A549 (cell line): Measurements from ENCODE around the gene MGAT5.

Source experiments
- EHMT2 ChIP-seq: fragments of 200-600 bp; sonication (generic); IDR thresholded peaks from 2 replicates; pipeline ENCODE4 v1.6.1; 2016; ENCODE audit warnings: antibody characterized with exemption, low read depth, mild to moderate bottlenecking, moderate library complexity
- EP300 ChIP-seq, 2 experiments: fragments of >200 bp; sonication (Bioruptor Twin); formaldehyde crosslinking; IDR thresholded peaks; 2 replicates in 1 of 2; 3 replicates in 1 of 2; pipeline ENCODE4 v1.6.1; 2016 to 2017
- SMC3 ChIP-seq: fragments of >200 bp; sonication (Bioruptor Twin); formaldehyde crosslinking; IDR thresholded peaks from 3 replicates; pipeline ENCODE4 v1.6.1; 2018; ENCODE audit warnings: inconsistent platforms
- TF ChIP-seq, protein P1 (sequence below): fragments of >200 bp; sonication (Bioruptor Twin); formaldehyde crosslinking; IDR thresholded peaks from 3 replicates; pipeline ENCODE4 v1.5.1; 2016

DNA sequence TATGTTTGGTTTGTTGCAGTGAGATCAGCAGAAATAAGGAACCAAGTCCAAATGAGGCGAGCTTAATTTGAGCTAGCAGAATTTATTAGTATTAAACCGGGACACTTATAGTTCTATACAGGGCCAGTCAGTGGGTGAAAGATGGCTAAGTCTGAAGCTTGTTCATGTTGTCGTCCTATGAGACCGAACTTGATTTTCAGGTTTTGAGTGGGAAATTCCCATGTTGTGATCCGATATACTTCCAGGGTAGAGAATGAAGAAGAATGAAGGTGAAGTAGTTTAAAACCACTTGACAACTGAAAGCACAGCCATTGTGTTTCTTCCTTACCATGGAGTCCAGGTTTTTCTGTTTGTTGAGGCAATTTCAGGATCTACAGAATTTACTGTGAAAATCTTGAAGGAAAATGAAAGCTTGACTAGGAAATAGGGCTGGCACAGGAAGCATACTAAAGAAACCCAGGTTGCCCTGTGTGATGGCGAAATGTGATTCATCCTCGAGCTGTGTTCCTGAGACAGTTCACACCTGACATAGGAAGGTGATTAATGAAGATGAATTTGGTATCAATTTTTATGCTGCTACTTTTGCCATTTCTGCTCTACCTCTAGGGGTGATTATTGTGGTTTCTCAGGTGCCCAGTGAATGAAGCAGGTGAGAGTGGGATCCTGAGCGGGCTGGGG is 37.6 kb upstream of the MGAT5 start:
- TF ChIP-seq, protein P1, sequence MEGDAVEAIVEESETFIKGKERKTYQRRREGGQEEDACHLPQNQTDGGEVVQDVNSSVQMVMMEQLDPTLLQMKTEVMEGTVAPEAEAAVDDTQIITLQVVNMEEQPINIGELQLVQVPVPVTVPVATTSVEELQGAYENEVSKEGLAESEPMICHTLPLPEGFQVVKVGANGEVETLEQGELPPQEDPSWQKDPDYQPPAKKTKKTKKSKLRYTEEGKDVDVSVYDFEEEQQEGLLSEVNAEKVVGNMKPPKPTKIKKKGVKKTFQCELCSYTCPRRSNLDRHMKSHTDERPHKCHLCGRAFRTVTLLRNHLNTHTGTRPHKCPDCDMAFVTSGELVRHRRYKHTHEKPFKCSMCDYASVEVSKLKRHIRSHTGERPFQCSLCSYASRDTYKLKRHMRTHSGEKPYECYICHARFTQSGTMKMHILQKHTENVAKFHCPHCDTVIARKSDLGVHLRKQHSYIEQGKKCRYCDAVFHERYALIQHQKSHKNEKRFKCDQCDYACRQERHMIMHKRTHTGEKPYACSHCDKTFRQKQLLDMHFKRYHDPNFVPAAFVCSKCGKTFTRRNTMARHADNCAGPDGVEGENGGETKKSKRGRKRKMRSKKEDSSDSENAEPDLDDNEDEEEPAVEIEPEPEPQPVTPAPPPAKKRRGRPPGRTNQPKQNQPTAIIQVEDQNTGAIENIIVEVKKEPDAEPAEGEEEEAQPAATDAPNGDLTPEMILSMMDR: no peak
- no peak for TF ChIP-seq EHMT2
- TF ChIP-seq SMC3: no peak
- TF ChIP-seq EP300 (IDR thresholded peaks at IDR 0.05): no peak
